Measurements from ENCODE around the gene LPXN.
"Not testable (repeated sequence)": the region's sequence is repeated elsewhere in the genome, so short reads cannot be mapped to it uniquely, and the experiment has no call there.

LPXN gene

DNA sequence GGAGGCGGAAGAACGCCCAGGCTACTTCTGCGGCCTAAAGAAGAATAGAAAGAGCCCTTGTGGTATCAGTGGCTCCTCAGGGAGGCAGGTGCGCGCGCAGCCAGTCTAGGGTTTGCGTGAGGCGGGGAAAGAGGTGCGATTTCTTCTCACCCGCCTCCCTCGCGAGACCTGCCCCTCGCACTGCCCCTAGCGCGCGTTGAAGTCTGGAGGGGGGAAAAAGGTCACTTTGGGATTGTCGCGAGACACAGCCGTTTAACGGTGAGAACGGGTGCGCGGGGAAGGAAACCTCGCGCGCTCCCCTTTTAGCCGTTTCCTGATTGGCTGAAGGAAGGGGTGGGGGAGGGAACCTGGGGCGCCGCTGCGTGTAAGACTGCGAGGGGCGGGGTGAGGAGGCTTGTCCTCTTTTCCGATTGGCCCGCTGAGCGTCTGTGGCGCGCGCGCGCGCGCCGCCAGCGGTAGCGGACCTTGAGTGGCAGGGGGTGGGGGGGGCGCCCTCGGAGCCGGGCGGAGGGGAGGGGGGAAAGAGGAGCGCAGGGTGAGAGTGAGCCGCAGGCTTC, 3.1 kb upstream of the LPXN start, which contains the start of gene ZFP91:
Gene ZFP91, plus strand, starts transcription at position 429 of the 557 bp plus-strand sequence. CDS start 219 bp downstream, outside the sequence.
- peak; percentile 95 for DNase-seq

DNA sequence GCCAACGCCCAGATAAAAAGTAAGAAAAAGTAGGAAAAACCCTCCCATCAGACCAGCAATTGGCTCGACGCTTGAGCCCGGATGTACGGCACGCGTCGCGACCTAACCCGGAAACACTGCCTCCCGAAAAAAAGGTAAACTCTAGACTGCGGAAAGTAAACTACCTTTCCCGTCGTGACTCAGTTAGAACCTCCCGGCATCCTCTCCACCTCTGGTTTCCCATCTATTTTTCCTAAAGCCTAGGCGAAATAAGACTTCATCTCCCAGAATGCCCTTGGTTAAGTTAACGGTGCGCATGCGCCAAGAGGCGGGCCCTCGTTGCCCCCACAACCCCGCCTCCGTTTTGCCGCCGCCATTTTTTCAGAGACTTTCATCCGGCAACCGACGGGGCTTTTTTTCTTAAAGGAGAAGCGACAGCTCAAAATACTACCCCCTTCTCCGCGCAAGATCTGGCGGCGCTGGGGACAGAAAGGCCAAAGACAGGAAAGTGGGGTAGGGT, 2.5 kb upstream of the LPXN start:
- peak; percentile 90 for DNase-seq

DNA sequence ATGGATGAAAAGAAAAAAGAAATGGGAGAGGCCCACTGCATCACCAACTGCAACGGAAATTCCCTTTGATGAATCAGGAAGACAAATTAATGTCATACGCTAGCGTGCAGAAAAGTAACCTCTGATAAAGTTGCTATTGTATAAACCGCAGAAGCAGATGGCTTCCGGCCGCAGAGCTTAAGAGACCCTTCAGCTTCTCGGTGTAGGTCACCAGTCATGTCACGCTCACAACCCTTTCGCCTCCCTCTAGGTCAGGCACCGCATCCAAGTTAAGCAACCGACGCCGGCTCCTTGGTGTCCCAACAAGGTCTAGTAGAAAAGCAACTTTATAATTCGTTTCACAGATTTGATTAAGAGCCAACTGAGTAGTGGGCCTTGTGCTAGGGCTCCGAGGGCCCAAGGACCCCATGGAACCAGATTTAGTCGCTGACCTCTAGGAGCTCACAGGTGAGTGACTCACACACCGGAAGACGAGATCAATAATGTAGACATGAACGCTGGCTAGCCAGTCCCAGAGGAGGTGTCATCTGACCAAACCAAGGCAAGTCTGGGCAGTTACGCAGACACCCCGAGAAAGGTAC, 2.0 kb upstream of the LPXN start:
- peak; percentile 67 for DNase-seq

DNA sequence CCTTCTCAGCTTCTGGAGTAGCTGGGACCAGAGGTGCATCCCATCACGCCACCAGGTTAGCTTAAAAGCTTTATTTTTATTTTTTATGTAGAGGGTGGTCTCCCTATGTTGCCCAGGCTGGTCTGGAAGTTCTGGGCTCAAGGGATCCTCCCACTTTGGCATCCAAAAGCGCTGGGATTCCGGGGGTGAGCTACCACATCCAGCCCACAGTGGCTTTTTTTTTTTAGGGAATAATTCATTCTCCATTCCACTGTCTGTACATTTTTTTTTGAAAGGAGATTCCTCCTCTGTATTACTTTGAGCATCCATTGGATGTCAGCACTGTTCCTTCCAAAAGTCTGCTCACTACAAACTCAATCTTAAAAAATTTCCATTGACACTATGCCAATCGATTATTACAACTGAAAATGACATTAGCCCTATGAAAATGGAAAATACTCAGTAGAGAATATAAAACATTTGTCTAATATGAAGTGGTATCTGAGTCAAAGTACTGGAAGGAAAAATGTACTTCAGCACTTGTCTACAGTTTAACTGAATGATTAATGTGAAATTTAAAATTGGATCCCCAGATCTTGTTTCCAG, 1.3 kb upstream of the LPXN start:
- no peak for DNase-seq

DNA sequence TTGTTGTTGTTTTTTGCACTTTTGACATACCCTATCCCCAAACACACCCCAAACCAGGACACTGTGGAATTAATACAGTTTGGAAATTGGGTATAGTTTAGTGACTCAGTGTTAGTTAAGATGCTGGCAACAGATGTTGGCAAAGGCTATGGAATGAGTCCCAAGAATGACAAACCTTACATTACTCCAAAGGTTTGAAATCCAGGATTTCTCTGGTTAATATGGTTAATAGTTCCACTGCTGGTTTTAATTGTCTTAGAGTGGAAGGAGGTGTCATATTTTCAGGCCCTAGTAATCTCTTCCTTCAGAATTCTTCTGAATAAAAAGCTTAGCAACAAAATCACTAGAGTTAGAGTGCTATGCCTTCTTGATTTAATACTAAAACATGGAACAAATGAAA, 775 bp downstream of the LPXN start:
- no peak for DNase-seq

DNA sequence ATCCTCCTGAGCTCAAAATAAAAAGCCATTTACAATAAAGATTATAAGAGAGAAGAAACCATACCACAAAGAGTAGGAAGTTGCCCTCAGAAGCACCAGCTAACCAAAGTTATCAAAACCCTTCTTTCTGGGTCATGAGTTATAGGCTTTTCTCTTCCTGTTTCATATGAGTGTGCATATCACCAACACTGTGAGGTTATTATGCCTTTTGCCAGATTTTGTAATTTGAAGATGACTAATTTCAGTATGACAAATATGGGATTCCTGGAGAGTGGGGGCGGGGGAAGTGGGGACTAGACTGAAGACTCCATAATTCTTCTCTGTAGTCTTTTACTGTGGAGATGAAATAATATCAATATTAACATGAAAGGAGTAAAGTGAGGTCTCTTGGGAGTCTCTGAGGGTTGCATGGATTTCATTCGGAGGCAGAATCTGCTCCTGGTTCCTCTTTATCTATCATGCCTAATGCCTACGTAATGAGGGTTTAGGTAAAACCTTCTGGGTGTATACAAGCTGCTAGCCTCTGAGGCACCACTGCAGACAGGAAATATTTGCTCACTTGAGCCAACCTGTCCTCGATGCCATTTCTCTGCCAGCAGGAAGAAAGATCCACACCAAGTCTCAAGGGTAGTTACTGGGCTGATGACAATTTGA, 2.1 kb downstream of the LPXN start:
- DNase-seq: peak; percentile 25

DNA sequence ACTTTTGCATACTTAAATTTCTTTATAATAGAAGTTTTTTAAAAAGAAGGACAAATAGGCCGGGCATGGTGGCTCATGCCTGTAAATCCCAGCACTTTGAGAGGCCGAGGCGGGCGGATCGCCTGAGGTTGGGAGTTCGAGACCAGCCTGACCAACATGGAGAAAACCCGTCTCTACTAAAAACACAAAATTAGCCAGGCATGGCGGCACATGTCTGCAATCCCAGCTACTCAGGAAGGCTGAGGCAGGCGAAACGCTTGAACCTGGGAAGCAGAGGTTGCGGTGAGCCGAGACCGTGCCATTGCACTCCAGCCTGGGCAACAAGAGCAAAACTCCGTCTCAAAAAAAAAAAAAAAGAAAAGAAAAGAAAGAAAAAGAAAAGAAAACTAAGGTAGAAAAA, 2.8 kb downstream of the LPXN start:
- DNase-seq: not testable (repeated sequence)

DNA sequence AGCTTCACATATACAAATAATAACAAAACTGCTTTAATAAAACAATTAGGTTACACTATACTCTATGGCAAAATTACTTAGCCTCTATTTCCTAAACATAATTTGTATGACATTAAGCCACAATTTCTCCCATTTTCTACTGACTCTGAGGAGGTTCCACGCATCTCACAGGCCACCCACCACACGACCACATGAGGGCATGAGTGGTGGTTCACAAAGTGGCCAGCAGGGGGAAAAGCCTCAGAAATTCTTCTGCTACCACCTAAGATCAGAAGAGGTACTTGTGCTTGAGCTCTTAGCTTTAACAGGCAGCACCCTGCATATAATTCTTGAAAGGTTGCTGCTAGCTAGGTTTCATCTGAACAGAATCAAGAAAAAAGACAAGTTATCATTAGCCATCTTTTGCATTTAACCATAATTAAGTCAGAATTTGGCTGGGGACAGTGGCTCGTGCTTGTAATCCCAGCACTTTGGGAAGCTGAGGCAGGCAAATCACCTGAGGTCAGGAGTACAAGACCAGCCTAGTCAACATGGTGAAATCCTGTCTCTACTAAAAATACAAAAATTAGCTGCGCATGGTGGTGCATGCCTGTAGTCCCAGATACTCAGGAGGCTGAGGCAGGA, 7.7 kb downstream of the LPXN start:
- DNase-seq: peak; percentile 69

DNA sequence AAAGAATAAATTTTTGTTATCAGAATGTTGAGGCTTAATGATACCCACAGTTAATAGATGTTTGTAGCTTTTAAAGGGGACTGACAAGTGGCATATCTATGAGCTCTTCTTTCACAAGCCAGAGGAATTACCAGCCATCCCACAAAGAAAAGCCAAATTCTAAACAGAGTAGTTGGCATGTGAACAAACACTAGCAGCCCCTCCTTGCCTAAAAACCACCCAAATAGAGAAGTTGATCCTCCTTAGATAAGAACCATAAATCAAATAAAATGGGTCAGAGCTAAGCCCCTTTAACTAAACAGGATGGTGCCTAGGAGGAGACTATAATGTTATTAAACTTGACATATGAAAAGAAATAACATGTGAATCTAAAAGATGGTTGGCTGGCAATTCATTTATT, 11.4 kb downstream of the LPXN start:
- DNase-seq: no peak

GRCh38 chr11:58562375-58562800, 13.3 kb downstream of the LPXN start:
- DNase-seq: no peak

- no peak for DNase-seq
These were observed 14.1 kb downstream of the LPXN start for GRCh38 chr11:58561394-58562098.

DNA sequence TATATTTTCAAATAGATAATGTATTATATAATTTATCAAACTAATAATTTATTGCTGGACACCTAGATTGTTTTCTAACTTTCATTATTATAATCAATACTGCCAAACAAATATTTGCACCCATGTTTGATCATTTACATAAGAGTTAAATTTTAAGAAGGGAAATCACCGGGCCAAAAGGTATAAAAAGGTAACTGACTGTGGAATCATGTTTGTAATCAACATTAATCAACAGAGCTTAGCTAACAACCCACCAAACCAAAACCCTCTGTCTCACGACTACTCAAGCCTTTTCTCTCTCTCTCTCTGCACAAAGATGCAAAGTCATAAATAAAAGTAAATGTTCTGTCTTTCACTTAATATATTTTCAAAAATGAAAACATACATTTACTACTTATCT, 14.8 kb downstream of the LPXN start:
- DNase-seq: no peak

- DNase-seq: no peak
These were observed 26.0 kb downstream of the LPXN start for GRCh38 chr11:58549644-58550043.

DNA sequence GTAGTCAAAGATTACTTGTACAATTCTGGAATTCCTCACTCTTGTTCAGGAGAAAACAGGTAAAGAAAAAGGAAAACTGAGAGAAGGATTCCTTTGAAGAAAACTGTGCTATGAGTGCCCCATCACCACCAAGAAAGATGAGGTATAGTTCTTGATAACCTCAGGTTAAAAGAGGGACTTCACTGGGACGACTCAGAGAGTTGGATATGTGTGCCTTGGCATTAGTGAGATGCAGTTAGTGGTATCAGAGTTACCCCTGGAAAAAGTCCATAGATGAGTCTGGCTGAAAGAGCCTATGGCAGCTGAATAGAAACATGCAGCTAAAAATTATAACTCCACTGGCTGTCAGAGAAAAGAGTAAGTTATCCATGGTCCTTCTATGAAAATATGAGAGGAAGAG, 28.8 kb downstream of the LPXN start:
- DNase-seq: no peak

DNA sequence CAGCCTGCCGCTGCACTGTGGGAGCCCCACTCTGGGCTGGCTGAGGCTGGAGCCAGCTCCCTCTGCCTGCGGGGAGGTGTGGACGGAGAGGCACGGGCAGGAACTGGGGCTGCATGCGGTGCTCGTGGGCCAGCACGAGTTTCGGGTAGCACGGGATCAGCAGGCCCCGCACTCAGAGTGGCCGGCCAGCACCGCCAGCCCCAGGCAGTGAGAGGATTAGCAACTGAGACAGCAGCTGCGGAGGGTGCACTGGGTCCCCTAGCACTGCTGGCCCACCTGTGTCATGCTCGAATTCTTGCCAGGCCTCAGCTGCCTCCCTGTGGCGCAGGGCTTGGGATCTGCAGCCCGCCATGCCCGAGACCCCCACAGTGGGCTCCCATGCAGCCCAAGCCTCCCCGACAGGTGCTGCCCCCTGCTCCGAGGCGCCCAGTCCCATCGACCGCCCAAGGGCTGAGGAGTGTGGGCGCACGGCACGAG, 43.8 kb downstream of the LPXN start:
- DNase-seq: no peak

- DNase-seq: peak; percentile 4
These were observed 45.4 kb downstream of the LPXN start for GRCh38 chr11:58530236-58530635.

DNA sequence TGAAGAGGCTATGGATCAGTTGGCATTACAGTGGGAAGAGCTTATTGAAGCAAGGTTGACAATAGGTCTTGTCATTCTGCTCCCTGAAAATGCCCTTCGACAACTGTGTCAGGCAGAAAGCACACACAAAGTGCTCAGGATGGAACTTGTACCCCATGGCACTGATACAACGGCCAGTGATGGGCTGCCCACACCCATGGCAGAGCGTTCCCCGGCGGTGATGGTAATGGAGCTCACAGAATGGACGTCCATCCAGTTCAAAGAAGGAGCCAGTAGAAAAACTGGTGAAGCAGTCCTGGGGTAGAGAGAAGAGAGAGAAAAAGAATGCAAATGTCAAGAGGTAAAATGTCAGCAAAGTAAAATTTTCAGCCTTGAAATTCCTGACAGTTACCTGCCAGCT, 48.2 kb downstream of the LPXN start:
- no peak for DNase-seq

DNA sequence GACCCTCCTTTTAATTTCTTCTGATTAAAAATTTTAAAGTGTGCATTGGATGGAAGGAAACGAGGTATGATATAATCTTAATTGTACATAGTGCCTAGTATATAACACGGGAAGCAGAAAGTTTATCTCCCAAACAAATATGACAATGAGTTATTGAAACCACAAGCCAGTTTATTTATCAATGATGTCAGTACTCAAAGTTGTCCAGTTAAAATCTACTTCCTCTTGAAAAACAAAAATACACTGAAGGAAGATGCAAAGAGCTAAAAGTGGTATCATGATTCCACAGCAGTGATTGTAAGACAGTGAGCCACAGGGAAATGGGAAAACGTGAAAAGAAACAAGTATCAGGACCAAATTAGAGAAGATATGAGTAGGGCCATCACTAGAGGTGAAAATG, 48.9 kb downstream of the LPXN start:
- DNase-seq: no peak

GRCh38 chr11:58525037-58525614, 50.5 kb downstream of the LPXN start:
- peak; percentile 2 for DNase-seq

GRCh38 chr11:58524232-58525036, 51.2 kb downstream of the LPXN start:
- peak; percentile 30 for DNase-seq

DNA sequence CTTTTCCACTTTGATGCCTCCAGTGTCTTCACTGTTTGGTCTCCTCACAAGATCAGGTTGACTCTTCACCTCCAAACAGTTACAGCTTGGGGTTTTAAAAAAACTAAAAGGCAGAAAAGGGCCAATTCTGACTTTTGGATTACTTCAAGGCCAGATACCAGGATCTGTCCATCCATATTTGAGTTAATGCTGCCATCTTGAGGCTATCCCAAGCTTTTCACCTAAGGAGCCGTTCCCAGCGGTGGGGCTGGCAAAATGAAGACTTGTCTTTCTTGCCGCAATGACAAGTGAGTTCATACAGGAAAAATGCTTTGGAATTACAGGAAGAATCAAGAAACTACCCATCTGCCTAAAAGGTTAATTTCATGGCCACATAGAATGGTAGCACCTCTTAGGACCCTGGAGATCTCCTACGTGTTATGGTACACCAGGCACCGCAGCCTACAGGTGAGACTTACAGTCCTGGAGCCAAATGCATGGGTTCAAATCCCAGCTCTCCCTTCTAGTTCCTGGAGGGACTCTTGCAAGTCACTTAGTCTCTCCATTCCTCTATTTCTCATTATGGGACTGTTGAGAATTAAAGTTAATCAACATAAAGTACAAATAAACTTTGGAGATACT, 61.8 kb downstream of the LPXN start:
- peak; percentile 2 for DNase-seq

All from effector CD8-positive, alpha-beta T cell (primary cell).